Testis (tissue), 3 donors: Measurements from ENCODE around the gene CYBA. TPM values are rescaled to one million over a fixed set of nuclear protein-coding genes. Genes with fewer than 3 reads are reported as not detected.

Experiments used
- DNase-seq: peaks from one replicate; pipeline ENCODE4 v3.0.0-alpha.2; 2019
- H3K27ac ChIP-seq, 2 donors: fragments of 200-600 bp; sonication (generic); one replicate each; pipeline ENCODE4 v1.5.1; 2019
- H3K27me3 ChIP-seq: fragments of 200-600 bp; sonication (generic); one replicate; pipeline ENCODE4 v1.5.1; 2019
- H3K36me3 ChIP-seq: fragments of 200-600 bp; sonication (generic); one replicate; pipeline ENCODE4 v1.5.1; 2017; ENCODE audit warnings: low read depth; ENCODE audit errors: missing control alignments
- H3K4me1 ChIP-seq: fragments of 200-600 bp; sonication (generic); one replicate; pipeline ENCODE4 v1.5.1; 2019
- H3K4me3 ChIP-seq, 2 donors: fragments of 200-600 bp; sonication (generic); one replicate each; pipeline ENCODE4 v1.5.1; 2017 to 2019
- H3K9me3 ChIP-seq: fragments of 200-600 bp; sonication (generic); one replicate; pipeline ENCODE4 v1.5.1; 2017
- POLR2A ChIP-seq: fragments of 450-650 bp; IDR thresholded peaks from one replicate; pipeline ENCODE4 v1.6.1; 2017; ENCODE audit warnings: antibody characterized with exemption, mild to moderate bottlenecking, moderate library complexity
- WGBS, 2 donors: methylation state at CpG; one replicate each; pipeline ENCODE4 v1.1.5; 2018; 5-methylcytosine and 5-hydroxymethylcytosine counted together
- intact Hi-C: fragments of 100-400 bp; cut with DNase I; formaldehyde crosslinking; loops from one replicate; pipeline ENCODE4 v1.15.1; 2023; ENCODE audit warnings: low total_unique reads
- polyA plus RNA-seq: library from polyadenylated mRNA; stranded (reverse); fragments of 350-450 nt; fragmentation: Illumina TruSeq; extraction: RNeasy Lipid Tissue Mini Kit (QIAGEN cat#74804); gene quantifications from one replicate; pipeline ENCODE4 v1.2.3, GENCODE V29; 2014; ENCODE audit warnings: low read depth, low replicate concordance; ENCODE audit not compliant: insufficient read depth
- total RNA-seq, 2 donors: library from RNA; depleted of rRNA; stranded (reverse); fragments of >200 nt; gene quantifications; one replicate each; pipeline ENCODE4 v1.2.3, GENCODE V29; 2016
- TF ChIP-seq, protein P1 (sequence below), 3 experiments: fragments of 450-650 bp in 2 of 3; fragments of 200-600 bp in 1 of 3; sonication (generic) in 1 of 3; IDR thresholded peaks; one replicate each; pipeline ENCODE4 v1.5.1; 2016 to 2019; ENCODE audit warnings: antibody characterized with exemption in 3 of 3, mild to moderate bottlenecking in 2 of 3, moderate library complexity in 1 of 3

CYBA gene
- total and polyA plus RNA-seq, 3 donors from 2014 or later = 11.7 to 40.0 (median 34.9) TPM

DNA sequence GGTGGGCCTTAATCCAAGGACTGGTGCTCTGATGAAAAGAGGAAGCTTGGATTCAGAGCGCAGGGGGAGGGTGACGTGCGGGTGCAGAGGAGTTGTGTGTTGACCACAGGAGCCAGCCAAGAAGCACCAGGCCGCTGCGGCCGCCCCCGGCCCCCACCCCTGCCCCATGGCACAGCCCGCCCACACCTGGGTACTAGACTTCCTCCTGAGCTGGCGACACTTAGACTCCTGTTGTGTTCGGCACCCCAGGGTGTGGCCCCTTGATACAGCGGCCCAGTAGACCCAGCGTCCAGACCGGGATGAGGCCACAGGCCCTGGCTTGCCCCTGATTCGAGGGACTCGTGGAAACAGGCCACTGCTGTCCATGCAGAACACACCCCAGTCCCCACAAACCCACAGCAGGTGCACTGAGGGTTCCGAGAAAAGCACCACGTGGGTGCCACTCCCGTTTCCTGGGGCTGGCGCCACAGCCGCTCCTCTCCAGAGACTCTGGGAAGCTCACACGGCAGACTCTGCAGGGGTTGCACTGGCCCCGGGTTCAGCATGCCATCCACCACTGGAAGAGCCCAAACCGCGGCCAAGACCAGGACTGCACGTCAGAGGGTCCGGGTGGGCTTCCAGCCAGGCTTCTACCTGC is 41.2 kb upstream of the CYBA start:
- TF ChIP-seq, protein P1, sequence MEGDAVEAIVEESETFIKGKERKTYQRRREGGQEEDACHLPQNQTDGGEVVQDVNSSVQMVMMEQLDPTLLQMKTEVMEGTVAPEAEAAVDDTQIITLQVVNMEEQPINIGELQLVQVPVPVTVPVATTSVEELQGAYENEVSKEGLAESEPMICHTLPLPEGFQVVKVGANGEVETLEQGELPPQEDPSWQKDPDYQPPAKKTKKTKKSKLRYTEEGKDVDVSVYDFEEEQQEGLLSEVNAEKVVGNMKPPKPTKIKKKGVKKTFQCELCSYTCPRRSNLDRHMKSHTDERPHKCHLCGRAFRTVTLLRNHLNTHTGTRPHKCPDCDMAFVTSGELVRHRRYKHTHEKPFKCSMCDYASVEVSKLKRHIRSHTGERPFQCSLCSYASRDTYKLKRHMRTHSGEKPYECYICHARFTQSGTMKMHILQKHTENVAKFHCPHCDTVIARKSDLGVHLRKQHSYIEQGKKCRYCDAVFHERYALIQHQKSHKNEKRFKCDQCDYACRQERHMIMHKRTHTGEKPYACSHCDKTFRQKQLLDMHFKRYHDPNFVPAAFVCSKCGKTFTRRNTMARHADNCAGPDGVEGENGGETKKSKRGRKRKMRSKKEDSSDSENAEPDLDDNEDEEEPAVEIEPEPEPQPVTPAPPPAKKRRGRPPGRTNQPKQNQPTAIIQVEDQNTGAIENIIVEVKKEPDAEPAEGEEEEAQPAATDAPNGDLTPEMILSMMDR (IDR thresholded peaks at IDR 0.05) = no peak
- TF ChIP-seq POLR2A = no peak

DNA sequence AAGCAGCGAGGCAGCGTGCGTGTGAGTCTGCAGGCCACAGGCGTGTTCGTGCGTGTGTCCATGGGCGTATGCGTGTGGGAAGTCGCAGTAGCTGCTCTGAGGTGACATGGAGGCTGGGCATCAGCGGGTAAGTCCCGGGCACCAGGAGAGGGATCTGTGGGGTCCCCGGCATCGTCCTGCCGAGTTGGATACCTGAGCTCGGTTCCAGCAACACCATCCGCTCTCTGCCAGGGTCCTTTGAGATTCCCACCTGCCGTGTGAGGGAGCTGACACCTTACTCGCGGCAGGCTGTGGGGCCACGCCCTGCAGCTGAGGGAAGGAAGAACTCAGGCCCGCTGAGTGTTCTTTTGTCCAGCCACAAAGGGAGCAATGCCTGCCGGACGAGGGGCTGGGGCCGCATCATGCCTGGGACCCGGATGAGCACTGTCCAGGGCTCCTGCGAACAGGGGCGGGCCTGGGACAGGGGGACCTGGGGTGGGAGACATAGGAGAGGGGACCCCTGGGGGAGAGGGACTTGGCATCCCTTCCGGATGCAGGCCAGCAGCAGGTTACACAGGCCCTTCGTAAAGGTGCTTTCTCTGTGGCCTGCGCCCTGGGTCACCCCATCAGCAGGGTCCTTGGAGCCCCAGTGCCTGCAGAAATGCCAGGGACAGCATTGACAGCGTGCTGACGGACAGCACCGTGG is 40.4 kb upstream of the CYBA start:
- DNase-seq = no peak
- H3K4me1 ChIP-seq = peaks cover 10% of the 10 kb centered on the region
- no peak overlapping the region for H3K27ac ChIP-seq
- no peaks in the 10 kb centered on the region for H3K9me3 ChIP-seq
- TF ChIP-seq, protein P1 (IDR thresholded peaks at IDR 0.05) = no peak
- TF ChIP-seq POLR2A = no peak
- intact Hi-C loops = no loop called here
- 87 to 88% methylated on average over 22 to 33 of the region's 33 CpGs for WGBS, 2 donors
- H3K27me3 ChIP-seq = no peaks in the 10 kb centered on the region
- H3K36me3 ChIP-seq = no peaks in the 10 kb centered on the region
- no peak overlapping the region for H3K4me3 ChIP-seq

More for the DNA sequence above, 41.2 kb upstream of the CYBA start:
- DNase-seq = no peak
- Histone ChIP-seq H3K4me3 (no peak overlapping the region), H3K27ac (no peak overlapping the region), H3K36me3 (no peaks in the 10 kb centered on the region), H3K27me3 (no peaks in the 10 kb centered on the region), H3K9me3 (no peaks in the 10 kb centered on the region), H3K4me1 (peaks cover 5% of the 10 kb centered on the region)
- WGBS, 2 donors = 82 to 84% methylated on average over 3 to 26 of the region's 26 CpGs
- intact Hi-C loops = no loop called here

DNA sequence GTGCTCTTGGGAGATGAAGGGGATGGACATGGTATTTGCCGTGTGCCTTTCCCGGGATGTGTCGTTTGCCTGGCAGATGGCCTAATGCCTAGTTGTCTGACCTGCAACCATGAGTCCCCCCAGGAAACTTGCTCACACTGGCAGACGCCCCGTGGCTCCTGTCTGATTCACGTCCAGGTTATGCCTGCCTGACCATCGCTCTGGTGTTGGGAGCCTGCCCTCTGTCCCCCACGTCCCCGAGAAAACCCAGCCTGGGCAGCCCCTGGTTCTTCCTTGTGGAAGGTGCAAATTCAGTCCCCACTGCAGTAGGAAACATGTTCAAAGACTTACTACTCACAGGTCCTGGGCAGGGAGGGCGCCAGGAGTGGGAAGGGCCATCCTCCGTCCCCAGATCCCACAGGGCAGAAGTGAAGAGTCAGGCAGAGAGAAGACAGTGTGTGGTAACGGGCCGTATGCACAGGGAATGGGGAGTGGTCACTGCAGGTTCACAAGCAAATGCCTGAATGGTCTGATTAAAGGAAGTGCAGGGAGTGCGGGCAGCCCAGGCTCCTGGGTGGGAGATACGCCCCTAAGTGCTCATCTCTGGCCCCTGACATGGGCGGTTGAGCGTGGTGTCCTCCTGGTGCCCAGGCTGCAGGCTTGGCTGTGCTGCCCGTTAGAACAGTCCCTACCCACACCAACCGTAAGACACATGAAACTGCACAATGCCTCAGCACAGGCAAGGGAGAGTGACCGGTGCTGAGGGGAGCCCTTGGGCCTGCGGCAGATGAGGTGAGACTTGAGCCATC is 39.7 kb upstream of the CYBA start:
- no peak for DNase-seq
- H3K27me3 ChIP-seq = no peaks in the 10 kb centered on the region
- intact Hi-C loops = no loop called here
- H3K36me3 ChIP-seq = no peaks in the 10 kb centered on the region
- WGBS, 2 donors = 82 to 89% methylated on average over 15 to 20 of the region's 21 CpGs
- peaks cover 17% of the 10 kb centered on the region for H3K4me1 ChIP-seq
- no peak overlapping the region for H3K4me3 ChIP-seq
- TF ChIP-seq, protein P1 (IDR thresholded peaks at IDR 0.05) = no peak
- no peak for TF ChIP-seq POLR2A
- H3K9me3 ChIP-seq = no peaks in the 10 kb centered on the region
- H3K27ac ChIP-seq = no peak overlapping the region

DNA sequence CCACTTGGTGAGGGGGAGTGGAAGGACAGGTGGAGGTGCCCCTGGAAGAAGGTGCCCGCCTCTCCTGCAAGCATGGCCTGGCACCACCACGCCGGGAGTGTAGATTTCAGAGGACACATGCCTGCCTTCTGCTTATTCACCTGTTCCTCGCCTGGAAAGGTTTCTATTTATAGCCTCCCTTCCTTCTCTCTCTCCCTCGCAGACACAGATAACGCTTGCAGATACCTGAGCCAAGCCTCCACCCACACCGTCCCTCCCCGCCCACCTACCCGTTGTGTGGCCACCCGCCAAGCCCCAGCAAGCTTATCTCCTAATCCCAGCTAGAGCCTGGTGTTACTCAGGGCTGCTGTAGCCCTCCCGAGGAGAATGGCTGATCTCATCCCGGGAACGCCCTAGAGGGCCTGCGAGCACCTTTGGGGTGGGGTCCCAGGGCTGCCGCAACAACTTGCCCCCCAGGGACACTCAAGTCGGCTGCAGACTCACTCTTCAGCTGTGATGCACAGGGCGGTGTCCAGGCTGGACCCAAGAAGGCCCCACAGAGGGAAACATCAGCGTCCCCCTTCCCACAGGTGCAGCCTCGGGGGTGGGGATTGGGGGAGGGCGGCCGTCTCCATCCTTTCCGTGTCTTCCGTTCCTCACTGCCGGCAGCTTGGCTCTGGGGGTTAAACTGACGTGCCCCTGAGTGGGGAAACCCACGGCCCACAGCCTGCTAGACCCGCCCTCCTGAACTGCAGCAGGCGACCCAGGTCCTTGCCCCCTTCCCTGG is 37.3 kb upstream of the CYBA start:
- DNase-seq = no peak
- WGBS, 2 donors = 47 to 49% methylated on average over 28 of the region's 28 CpGs
- Histone ChIP-seq H3K4me3 (no peak overlapping the region), H3K27me3 (no peaks in the 10 kb centered on the region), H3K36me3 (no peaks in the 10 kb centered on the region), H3K27ac (no peak overlapping the region), H3K9me3 (no peaks in the 10 kb centered on the region), H3K4me1 (peaks cover 19% of the 10 kb centered on the region)
- intact Hi-C loops = no loop called here
- TF ChIP-seq, protein P1 (IDR thresholded peaks at IDR 0.05) = no peak
- TF ChIP-seq POLR2A = no peak
